ENCODE measurements around the gene GIPC1.
"Not testable (repeated sequence)": the region's sequence is repeated elsewhere in the genome, so short reads cannot be mapped to it uniquely, and the experiment has no call there.

The GIPC1 gene, protein sequence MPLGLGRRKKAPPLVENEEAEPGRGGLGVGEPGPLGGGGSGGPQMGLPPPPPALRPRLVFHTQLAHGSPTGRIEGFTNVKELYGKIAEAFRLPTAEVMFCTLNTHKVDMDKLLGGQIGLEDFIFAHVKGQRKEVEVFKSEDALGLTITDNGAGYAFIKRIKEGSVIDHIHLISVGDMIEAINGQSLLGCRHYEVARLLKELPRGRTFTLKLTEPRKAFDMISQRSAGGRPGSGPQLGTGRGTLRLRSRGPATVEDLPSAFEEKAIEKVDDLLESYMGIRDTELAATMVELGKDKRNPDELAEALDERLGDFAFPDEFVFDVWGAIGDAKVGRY

DNA sequence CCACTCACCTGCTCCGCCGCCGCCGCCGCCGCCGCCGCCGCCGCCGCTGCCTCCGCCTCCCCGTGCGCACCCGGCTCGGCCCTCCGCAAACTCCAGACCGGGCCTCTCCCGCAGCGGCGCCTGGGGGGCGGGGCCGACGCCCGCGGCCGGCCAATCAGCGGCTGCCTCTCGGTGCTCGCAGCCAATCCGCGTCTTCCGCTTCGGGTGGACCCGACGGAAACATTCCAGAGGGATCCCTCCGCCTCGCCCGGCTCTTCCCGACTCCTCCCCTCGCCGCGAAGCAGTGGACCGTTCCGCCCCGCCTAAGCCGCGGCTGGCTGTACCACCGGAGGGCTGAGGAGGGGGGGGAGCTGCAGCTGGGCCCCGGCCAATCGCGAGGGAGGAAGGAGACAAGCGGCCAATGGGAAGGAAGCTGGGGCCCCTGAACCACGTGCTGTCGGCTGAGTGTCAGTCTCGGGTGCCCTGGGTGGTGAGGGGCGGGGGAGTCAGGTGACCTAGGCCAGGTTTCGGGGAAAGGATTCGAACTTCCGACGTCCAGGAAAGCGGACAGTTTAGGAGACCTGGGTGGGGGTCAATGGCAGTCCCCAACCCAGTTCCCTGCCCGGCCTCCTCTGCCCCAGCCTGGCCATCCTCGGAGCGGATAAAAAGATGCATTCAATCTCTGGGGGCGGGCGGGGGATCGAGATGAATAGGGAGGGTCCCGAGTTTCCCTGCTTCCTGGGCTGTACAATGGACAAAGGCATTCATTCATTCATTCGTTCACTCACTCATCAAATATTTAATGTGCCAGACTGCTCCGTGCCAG lies at the start of gene GIPC1:
Gene GIPC1 (minus strand): TSS at position 99 of the 805 bp plus-strand sequence. CDS start 13,151 bp downstream, outside the sequence.
- peak; percentile 89 for FAIRE-seq
- peak; percentile 98 for DNase-seq (ENCODE audit: extremely low spot score, insufficient read length, low read depth)

DNA sequence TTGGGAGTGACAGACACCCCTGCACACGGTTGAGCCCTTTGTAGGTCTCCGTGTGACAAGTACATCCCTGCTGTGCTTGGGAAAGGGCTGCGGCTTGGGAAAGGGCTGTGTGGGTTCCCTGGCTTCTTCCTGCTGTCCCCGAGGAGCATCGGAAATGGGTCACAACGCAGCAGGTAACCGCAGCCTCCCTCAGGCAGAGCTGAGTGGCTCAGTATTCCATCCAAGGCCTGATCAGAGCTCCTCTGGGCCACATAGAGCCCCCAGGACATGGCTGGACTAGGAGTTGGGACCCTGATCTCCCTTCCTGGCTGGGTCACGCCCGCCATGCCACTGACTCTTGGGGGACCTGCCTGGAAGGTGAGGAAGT lies 49.8 kb upstream of the GIPC1 start:
- DNase-seq (ENCODE audit: extremely low spot score, insufficient read length, low read depth) (no peak), FAIRE-seq (no peak)

DNA sequence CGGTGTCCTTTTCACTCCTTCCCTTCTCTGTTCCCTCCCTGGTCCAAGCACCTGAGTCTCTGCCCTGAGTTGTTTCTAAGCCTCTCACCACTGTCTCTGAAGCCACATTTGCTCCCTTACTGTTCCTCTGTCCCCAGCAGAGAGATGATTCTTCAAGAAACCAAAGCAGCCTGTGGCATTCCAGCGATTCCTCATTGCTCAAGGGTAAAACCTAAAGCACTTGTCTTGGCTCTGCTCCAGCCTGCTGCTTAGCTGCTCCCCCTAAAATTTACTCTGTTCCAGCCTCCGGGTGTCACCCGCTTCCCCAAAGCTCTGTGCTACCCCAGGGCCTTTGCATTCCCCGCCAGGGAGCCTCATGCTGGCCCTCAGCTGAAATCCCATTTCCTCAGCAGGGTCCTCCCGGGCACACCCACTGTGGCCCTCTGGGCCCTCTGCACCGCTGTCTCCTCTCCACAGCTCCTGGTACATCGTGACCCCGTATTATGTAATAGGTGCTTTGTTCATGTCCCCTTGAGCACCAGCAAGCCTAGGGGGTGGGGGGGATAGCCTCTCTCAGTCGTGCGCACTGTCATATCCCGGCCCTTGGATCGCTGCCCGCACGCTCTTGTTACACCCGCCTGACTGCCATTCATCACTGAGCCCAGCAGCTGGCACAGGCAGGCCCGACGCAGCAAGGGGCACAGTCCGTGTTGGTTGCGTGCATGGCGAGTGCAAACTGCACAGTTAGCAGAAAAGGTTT lies 49.2 kb upstream of the GIPC1 start:
- DNase-seq (ENCODE audit: extremely low spot score, insufficient read length, low read depth) (no peak), FAIRE-seq (no peak)

DNA sequence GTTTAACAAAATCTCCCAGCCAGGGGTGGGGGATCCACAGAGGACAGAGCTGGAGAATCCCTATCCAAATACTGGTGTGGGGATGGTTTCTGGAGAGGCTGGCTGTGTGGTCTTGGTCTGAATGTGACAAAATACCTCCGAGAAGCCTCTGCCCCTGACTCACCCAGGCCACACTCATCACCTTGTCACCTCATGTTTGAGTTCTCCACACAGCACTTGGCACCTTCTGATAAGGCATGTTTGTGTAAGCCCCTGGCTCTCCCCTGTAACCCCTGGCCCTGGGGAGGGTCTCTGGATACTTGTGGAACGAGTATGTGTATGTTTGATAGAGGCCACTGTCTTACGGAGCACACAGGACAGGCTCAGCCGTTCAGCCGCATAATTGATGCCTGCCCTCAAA lies 48.1 kb upstream of the GIPC1 start:
- no peak for DNase-seq (ENCODE audit: extremely low spot score, insufficient read length, low read depth)
- FAIRE-seq = no peak

DNA sequence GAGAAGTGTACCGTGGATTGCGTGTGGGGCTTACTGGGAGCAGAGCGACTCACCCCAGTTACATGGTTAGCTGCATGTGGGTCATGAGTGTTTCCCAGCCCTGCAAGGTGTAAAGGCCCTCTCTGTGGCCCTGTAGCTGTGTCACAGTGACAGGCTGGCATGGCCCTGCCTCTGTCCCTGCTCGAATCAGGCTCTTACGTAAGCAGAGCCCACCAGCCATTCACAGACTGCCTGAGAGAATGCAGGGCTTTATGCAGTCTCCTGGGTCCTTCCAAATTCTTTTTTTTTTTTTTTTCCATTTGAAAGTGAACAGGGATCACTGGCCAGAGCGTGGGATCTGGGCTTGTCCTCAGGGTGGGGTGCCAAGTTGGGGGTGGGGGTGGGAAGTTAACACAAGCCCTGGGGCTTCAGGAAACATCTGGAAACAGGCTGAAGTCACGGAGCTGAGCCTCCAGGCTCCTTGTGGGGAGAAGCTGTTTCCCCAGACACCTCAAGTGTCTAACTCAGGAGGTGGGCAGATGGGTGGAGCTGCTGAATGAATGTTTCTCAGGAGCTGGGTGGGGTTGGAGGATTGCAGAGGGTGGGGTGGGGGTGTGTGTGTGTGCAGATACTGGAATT lies 46.9 kb upstream of the GIPC1 start:
- no peak for FAIRE-seq
- DNase-seq (ENCODE audit: extremely low spot score, insufficient read length, low read depth) = no peak

DNA sequence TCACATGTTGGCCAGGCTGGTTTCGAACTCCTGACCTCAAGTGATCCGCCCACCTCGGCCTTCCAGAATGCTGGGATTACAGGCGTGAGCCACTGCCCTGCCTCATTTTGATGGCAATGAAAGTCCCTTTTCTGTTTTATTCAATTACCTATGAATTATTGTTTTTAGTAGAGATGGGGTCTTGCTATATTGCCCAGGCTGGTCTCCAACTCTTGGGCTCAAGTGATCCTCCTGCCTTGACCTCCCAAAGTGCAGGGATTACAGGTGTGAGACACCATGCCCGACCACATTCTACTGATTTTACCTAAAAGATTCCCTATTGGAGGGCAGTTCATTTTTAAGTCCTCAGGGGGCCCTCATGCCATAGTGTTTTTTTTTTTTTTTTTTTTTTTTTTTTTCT lies 46.1 kb upstream of the GIPC1 start:
- not testable (repeated sequence) for DNase-seq (ENCODE audit: extremely low spot score, insufficient read length, low read depth); FAIRE-seq

DNA sequence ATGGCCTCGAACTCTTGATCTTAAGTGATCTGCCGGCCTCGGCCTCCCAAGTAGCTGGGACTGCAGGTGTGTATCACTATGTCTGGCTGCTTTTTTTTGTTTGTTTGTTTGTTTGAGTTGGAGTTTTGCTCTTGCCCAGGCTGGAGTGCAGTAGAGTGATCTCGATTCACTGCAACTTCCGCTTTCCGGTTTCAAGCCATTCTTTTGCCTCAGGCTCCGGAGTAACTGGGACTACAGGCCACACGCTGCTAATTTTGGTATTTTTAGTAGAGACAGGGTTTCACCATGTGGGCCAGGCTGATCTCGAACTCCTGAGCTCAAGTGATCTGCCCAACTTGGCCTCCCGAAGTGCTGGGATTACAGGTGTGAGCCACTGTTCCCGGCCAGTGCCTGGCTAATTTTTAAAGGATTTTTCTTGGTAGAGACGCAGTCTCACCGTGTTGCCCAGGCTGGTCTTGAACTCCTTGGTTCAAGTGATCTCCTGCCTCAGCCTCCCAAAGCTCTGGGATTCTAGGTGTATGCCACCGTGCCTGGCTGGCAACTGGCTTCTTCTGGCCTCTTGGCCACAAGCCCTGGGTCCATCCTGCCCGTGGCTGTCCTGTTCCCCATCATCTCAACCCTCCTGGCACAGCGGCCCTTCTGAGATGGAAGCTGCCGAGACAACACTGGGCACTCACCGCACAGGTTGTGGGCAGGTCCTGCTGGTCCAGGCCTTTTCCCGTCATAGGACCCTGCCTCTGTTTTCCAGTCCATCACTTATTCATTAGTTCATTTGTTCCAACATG lies 45.0 kb upstream of the GIPC1 start:
- DNase-seq (ENCODE audit: extremely low spot score, insufficient read length, low read depth) = no peak
- no peak for FAIRE-seq

DNA sequence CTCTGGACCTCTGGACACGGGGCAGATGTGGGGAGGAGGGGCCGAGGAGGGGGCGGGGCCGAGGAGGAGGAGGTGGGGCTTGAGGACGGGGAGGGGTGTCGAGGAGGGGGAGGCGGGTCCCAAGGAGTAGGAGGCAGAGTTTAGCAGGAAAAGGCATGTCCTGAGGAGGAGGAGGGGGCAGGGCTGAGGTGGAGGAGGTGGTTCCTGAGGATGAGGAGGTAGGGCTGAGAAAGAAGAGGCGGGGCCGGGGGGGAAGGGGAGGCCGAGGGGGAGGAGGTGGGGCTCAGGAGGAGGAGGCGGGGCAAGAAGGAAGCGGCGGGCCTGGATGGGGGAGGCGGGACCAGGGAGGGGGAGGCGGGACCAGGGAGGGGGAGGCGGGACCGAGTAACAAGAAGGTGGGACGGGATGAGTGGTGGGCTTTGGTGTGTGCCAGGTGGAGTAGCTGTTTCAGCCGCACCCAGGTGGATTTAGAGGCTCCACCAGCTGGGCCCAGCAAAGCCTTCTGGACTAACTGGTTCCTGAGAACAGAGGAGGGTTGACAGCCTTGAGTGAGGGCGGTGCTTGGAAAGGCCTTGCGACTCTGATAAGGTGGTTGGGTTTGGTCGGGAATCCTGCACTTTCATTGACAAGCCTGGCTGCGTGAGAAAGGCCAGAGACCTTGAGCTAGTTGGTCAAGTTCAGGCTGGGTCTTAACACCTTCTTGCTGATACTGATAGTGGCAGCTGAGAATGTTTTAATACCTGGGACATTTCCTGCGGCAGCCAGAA lies 41.2 kb upstream of the GIPC1 start:
- FAIRE-seq (no peak), DNase-seq (ENCODE audit: extremely low spot score, insufficient read length, low read depth) (no peak)

DNA sequence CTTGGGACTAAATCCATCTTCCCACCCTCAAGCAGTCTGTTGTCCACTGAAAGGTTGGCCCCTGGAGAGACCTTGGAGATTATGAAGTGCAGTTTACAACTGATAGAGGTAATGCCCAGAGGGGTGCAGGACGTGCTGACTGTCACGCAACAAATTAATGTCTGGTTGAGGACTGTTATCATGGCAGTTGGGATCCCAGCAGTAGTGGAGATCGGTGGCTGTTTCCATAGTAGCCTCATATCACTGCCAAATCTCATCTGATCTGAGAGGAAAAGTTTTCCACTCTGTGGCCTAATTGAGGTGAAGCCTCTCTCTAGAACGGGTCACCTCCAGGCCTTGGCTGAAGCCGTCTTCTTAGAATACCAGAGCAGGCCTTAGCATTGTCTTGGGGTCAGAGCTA lies 37.5 kb upstream of the GIPC1 start:
- DNase-seq (ENCODE audit: extremely low spot score, insufficient read length, low read depth) (no peak), FAIRE-seq (no peak)

DNA sequence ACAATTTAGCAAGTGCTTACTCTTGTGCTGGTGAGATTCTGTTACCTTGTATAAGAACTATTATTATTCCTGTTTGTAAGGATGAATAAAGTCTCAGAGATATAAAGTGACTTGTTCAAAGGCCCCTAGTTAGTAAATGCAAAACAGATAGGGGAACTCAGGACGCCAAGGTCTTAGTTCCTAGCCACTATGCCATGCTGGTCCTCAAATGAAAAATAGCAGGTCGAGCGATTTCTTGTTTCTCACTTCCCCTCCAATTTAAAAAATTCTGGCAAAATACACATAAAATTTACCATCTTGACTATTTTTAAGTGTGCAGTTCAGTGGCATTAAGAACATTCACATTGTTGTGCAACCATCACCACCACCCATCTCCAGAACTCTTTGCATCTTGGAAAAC lies 34.6 kb upstream of the GIPC1 start:
- FAIRE-seq (no peak), DNase-seq (ENCODE audit: extremely low spot score, insufficient read length, low read depth) (no peak)

DNA sequence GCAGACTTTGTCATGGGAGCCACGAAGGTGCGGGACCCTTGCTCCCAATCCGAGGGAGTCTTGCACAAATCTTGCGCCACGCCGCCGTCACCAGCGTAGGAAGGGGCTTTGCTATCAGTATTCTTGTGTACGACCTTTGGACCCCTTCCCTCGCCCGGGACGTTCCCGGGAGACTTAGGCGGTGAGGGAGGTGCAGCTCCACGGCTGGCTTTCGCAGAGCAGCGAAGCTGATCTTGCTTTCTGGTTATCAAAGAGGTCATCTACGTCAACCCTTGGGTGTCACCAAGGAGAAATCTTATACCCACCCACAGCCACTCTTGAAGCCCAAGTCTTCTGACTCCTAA lies 34.0 kb upstream of the GIPC1 start:
- FAIRE-seq = no peak

DNA sequence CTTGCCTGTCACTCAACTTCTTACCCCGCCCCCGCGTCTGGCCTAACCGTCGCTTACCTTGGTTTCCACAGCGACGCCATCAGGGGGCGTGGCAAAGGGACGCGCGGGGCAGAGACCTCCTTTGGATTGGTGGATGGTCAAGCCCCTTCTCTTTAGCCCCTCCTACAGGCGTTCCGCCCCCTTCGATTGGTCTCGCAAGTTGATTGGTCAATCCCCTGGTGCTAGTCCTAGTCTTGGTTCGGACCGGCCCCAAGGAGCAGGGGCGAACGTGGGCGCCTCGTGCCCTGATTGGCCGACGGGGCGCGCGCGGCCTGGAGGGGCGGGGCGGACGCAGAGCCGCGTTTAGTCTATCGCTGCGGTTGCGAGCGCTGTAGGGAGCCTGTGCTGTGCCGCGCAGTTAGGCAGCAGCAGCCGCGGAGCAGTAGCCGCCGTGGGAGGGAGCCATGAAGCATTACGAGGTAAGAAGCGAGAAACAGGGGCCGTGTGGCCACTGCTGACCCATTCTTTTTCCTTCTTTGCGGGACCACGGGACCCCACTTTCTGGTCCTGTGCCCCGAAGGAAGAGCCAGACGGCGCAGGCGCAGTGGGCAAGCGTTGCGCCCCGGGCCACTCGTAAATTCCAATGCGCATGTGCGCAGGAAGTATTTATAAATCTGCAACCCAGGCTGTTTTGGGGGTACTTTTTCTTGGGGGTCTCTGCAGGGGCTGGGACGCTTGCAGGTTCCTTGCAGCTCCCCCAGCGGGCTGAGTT lies 33.5 kb upstream of the GIPC1 start, which contains the start of gene TECR:
Gene TECR (plus strand): TSS at position 341 of the 751 bp plus-strand sequence. CDS start 103 bp downstream, at position 444.
- DNase-seq (ENCODE audit: extremely low spot score, insufficient read length, low read depth) = peak; percentile 90
- FAIRE-seq = peak; percentile 99

More for the DNA sequence above, 34.0 kb upstream of the GIPC1 start:
- DNase-seq (ENCODE audit: extremely low spot score, insufficient read length, low read depth) = no peak

DNA sequence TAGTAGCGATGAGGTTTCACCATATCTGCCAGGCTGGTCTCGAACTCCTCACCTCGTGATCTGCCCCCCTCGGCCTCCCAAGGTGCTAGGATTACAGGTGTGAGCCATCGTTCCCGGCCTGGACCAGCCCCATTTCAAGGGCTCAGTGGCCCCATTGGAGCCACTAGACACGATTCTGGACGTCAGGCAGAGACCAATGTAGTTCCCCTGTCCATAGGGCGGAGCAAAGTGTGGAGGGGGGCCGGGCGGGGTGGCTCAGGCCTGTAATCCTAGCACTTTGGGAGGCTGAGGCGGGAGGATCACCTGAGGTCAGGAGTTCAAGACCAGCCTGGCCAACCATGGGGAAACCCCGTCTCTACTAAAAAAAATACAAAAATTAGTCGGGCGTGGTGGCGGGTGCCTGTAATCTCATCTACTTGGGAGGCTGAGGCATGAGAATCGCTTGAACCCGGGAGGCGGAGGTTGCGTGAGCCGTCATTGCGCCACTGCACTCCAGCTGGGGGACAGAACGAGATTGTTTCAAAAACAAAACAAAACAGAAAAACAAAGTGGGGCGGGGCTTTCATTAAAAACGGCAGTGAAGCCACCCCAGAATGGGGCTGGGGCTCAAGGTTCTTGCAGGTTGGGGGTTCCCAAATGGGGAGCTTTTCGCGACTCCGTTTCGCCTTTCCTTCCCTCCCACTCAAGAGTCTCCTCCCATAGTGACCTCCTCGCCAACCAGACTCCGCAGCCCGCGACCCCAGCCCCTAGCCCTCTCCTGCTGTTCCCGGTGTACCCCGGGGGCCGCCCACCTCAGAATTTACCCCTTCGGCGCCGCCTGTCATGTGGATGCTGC lies 32.7 kb upstream of the GIPC1 start:
- DNase-seq (ENCODE audit: extremely low spot score, insufficient read length, low read depth) = no peak
- no peak for FAIRE-seq

DNA sequence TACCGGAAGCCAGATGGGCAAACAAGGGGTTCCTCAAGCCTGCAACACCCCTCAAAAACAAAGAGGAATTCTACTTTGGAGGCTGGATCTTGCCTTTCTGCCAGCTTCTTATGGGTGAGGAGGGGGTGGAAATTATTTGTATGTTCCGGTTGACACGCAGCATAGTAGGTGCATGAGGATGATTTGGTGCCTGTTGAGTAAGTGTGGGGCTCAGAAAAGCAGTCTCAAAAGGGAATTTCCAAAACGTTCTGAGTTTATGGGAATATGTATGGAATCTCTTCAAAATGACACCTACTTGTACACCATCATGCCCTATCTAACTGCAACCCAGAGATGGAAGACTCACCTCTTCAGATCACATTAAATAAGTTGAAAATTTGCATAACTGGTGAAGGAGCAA lies 30.5 kb upstream of the GIPC1 start:
- FAIRE-seq = no peak
- DNase-seq (ENCODE audit: extremely low spot score, insufficient read length, low read depth) = no peak

DNA sequence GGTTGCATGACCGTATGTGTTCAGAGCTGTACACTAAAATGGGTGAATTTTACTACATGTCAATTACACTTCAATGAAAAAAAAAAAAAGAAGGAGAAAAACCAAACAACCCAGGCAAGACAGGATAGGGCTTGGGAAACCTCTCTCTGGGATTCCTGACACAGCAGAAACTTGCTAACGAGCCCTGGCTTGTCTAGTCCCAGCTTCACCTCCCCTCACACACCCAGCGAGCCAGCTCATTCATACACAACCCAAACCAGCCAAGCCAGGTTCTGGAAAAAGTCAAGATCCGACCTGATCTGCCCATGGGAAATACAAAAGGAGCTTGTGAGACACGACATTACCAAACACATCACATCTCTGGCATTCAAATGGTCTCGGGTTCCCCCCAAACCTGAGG lies 29.8 kb upstream of the GIPC1 start:
- FAIRE-seq (no peak), DNase-seq (ENCODE audit: extremely low spot score, insufficient read length, low read depth) (no peak)

DNA sequence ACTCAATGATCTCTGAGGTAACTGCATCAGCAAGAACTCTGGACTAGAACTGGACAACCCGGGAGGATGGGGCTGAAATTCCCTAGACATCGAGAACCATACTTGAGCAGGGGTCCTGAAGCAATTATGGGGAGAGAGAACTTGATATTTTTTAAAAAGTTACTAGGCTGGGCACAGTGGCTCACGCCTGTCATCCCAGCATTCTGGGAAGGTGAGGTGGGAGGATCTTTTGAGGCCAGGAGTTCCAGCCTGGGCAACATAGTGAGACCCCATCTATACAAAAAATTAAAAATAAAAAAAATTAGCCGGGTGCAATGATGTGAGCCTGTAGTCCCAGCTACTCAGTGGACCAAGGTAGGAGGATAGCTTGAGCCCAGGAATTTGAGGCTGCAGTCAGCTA lies 24.6 kb upstream of the GIPC1 start:
- no peak for DNase-seq (ENCODE audit: extremely low spot score, insufficient read length, low read depth)
- no peak for FAIRE-seq

DNA sequence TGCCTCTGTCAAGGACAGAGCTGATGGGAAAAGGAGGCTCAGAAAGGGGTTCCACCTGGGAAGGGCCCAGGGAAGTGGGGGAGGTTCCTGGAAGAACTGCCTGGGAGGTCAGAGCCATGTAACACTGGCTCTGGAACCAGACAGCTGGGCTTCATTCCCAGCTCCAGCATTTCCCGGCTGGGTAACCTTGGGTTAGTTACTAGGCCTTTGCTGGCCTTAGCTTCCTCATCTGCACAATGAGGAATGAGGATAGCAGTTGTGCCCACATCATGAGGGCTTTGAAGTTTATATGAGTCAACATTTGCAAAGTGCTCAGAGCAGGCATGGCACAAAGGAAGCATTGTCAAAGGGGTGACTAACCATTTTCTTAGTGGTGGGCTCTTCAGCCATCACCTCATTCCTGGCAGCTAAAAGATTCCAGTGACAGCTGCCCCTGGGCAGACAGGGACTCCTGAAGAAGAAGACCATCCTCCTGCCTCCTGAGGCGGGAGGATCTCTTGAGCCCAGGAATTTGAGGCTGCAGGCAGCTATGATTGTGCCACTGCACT lies 24.0 kb upstream of the GIPC1 start:
- no peak for FAIRE-seq
- DNase-seq (ENCODE audit: extremely low spot score, insufficient read length, low read depth) = no peak

Measured in GM18507 (cell line).